Esophagus muscularis mucosa (tissue), 4 donors: Measurements from ENCODE around the gene MSANTD3. TPM values are rescaled to one million over a fixed set of nuclear protein-coding genes. Genes with fewer than 3 reads are reported as not detected.

Experiments used
- DNase-seq: peaks from one replicate; pipeline ENCODE4 v3.0.0-alpha.2; 2017; ENCODE audit errors: extremely low spot score
- H3K27ac ChIP-seq, 4 donors: fragments of 200-600 bp; sonication (generic); replicated peaks in 1 of 4; 1 replicate in 3 of 4; 2 replicates in 1 of 4; pipeline ENCODE4 v1.5.1; 2016 to 2019; ENCODE audit warnings: mild to moderate bottlenecking in 1 of 4
- H3K27me3 ChIP-seq, 4 donors: fragments of 200-600 bp; sonication (generic); one replicate each; pipeline versions ENCODE4 v1.5.1 to v1.6.0; 2016 to 2019
- H3K36me3 ChIP-seq, 4 donors: fragments of 200-600 bp; sonication (generic); one replicate each; pipeline ENCODE4 v1.5.1; 2016 to 2019
- H3K4me1 ChIP-seq, 4 donors: fragments of 200-600 bp; sonication (generic); one replicate each; pipeline ENCODE4 v1.5.1; 2016 to 2019
- H3K4me3 ChIP-seq, 4 donors: fragments of 200-600 bp; sonication (generic); 1 replicate in 2 of 4; 2 replicates in 2 of 4; pipeline ENCODE4 v1.5.1; 2016 to 2019; ENCODE audit warnings: mild to moderate bottlenecking in 4 of 4, moderate library complexity in 1 of 4
- H3K9me3 ChIP-seq, 4 donors: fragments of 200-600 bp; sonication (generic); 1 replicate in 3 of 4; 2 replicates in 1 of 4; pipeline ENCODE4 v1.5.1; 2016 to 2019
- EP300 ChIP-seq: sonication (generic); formaldehyde crosslinking; IDR thresholded peaks from one replicate; pipeline ENCODE4 v1.6.1; 2017; ENCODE audit warnings: antibody characterized with exemption
- POLR2A ChIP-seq: fragments of 450-650 bp; IDR thresholded peaks from one replicate; pipeline ENCODE4 v1.6.1; 2017; ENCODE audit warnings: antibody characterized with exemption, moderate library complexity, mild to moderate bottlenecking, low read depth
- POLR2AphosphoS5 ChIP-seq, 2 donors: sonication (generic); formaldehyde crosslinking; IDR thresholded peaks; one replicate each; pipeline ENCODE4 v1.6.1; 2017; ENCODE audit warnings: antibody characterized with exemption in 2 of 2
- WGBS: methylation state at CpG from one replicate; pipeline ENCODE4 v1.1.5; 2018; 5-methylcytosine and 5-hydroxymethylcytosine counted together
- intact Hi-C: fragments of 100-400 bp; cut with DNase I; formaldehyde crosslinking; loops from one replicate; pipeline ENCODE4 v1.15.1; 2023
- total RNA-seq, 4 donors: library from RNA; depleted of rRNA; stranded (reverse); fragments of >200 nt; gene quantifications; one replicate each; pipeline versions ENCODE4 v1.1.0 to v1.2.1, GENCODE V29; 2016
- TF ChIP-seq, protein P1 (sequence below), 3 experiments: fragments of 200-600 bp in 2 of 3; fragments of 450-650 bp in 1 of 3; sonication (generic) in 2 of 3; IDR thresholded peaks; one replicate each; pipeline ENCODE4 v1.5.1; 2017 to 2019; ENCODE audit warnings: antibody characterized with exemption in 3 of 3, mild to moderate bottlenecking in 2 of 3, moderate library complexity in 1 of 3

Gene MSANTD3
- total RNA-seq, 4 donors from 2014 or later = 28.5 to 50.4 (median 41.3) TPM

DNA sequence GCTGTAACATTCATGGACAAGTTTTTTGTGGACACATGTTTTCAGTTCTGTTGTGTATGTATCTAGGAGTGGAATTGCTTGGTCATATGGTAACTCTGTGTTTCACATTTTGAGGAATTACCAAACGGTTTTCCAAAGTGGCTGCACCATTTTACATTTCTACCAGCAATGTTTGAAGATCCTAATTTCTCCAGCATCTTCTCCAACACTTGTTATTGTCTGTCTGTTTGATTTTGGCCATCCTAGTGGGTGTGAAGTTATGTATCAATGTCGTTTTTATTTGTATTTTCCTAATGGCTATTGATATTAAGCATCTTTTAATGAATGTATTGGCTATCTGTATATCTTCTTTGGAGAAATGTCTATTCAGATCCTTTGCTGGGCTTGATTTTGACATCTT lies 52.9 kb downstream of the MSANTD3 start:
- Histone ChIP-seq H3K27ac (no peak overlapping the region), H3K9me3 (no peaks in the 10 kb centered on the region), H3K27me3 (no peaks in the 10 kb centered on the region), H3K4me3 (no peak overlapping the region), H3K36me3 (no peaks in the 10 kb centered on the region), H3K4me1 (no peaks in the 10 kb centered on the region)
- 86% methylated on average over 2 of the region's 2 CpGs for WGBS
- intact Hi-C loops = no loop called here
- no peak for TF ChIP-seq EP300
- no peak for TF ChIP-seq POLR2AphosphoS5 (IDR thresholded peaks at IDR 0.05)
- TF ChIP-seq, protein P1, sequence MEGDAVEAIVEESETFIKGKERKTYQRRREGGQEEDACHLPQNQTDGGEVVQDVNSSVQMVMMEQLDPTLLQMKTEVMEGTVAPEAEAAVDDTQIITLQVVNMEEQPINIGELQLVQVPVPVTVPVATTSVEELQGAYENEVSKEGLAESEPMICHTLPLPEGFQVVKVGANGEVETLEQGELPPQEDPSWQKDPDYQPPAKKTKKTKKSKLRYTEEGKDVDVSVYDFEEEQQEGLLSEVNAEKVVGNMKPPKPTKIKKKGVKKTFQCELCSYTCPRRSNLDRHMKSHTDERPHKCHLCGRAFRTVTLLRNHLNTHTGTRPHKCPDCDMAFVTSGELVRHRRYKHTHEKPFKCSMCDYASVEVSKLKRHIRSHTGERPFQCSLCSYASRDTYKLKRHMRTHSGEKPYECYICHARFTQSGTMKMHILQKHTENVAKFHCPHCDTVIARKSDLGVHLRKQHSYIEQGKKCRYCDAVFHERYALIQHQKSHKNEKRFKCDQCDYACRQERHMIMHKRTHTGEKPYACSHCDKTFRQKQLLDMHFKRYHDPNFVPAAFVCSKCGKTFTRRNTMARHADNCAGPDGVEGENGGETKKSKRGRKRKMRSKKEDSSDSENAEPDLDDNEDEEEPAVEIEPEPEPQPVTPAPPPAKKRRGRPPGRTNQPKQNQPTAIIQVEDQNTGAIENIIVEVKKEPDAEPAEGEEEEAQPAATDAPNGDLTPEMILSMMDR (IDR thresholded peaks at IDR 0.05) = no peak
- TF ChIP-seq POLR2A = no peak
- DNase-seq = no peak

DNA sequence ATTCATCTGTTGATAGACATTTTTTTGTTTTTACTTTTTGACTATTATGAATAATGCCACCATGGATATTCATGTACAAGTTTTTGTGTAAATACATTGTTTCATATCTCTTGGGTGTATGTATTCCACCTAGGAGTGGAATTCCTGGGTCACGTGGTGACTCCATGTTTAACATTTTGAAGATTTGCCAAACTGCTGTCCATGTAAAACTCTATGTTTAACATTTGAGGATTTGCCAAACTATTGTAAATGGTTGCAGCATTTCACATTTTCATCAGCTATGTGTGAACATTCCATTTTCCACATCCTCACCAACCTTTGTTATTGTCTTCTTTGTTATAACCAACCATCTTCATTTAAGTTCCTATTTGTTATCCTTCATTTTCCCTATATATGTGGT lies 58.3 kb downstream of the MSANTD3 start:
- Histone ChIP-seq H3K27ac (no peak overlapping the region), H3K36me3 (no peaks in the 10 kb centered on the region), H3K27me3 (no peaks in the 10 kb centered on the region), H3K4me1 (no peaks in the 10 kb centered on the region), H3K4me3 (no peak overlapping the region), H3K9me3 (no peaks in the 10 kb centered on the region)
- intact Hi-C loops = no loop called here
- 59% methylated on average over 1 of the region's 1 CpG for WGBS
- DNase-seq = no peak
- TF ChIP-seq POLR2AphosphoS5 (IDR thresholded peaks at IDR 0.05) (no peak), POLR2A (no peak), EP300 (no peak)
- TF ChIP-seq, protein P1 (IDR thresholded peaks at IDR 0.05) = no peak

DNA sequence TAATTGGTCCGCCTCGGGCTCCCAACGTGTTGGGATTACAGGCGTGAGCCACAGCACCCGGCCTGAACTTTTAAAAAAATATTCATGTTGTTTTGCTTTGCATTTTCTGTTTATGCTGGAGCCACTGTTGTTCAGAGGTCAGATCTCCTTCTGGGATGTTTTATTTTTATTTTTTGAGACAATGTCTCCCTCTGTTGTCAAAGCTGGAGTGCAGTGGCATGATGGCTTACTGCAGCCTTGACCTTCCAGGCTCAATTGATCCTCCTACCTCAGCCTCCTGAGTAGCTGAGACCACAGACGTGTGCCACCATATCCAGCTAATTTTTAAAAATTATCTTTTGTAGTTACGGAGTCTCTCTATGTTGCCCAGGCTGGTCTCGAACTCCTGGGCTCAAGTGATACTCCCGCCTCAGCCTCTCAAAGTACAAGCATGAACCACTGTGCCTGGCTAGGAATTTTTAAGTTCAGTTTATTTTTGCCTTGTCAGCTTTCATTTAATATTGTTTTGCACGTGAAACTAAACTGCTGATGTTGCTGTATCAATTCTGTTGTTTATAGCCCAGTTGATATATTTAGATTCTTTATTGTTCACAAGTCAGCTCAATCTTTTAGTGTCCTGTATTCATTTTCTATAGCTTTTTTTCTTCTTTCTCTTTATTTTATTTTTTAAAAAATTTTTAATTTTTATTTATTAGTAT lies 59.7 kb downstream of the MSANTD3 start:
- H3K27ac ChIP-seq = no peak overlapping the region
- intact Hi-C loops = no loop called here
- no peaks in the 10 kb centered on the region for H3K4me1 ChIP-seq
- no peaks in the 10 kb centered on the region for H3K27me3 ChIP-seq
- 89% methylated on average over 10 of the region's 10 CpGs for WGBS
- DNase-seq = no peak
- no peaks in the 10 kb centered on the region for H3K9me3 ChIP-seq
- TF ChIP-seq, protein P1 (IDR thresholded peaks at IDR 0.05) = no peak
- TF ChIP-seq POLR2A (no peak), POLR2AphosphoS5 (IDR thresholded peaks at IDR 0.05) (no peak), EP300 (no peak)
- H3K4me3 ChIP-seq = no peak overlapping the region
- no peaks in the 10 kb centered on the region for H3K36me3 ChIP-seq

DNA sequence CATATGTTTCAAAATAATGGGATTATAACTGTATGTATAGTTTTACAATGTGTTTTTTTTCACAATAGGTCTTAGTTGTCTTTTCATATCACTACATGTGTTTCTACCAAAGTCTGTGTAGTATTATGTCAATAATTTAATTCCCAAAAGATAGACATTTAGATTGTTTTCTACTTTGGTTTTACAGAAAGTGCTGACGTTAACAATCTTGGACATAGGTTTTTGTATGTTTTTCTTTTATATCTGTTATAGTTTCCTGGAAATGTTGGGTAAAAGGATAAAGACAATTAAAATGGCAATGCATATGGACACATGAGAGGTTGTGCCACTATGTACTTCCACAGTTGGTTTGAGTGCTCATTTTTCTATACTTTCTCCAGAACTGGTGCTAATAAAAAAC lies 61.2 kb downstream of the MSANTD3 start:
- TF ChIP-seq EP300 = no peak
- TF ChIP-seq POLR2AphosphoS5 (IDR thresholded peaks at IDR 0.05) = no peak
- TF ChIP-seq, protein P1 (IDR thresholded peaks at IDR 0.05) = no peak
- TF ChIP-seq POLR2A = no peak
- intact Hi-C loops = no loop called here
- no peak for DNase-seq
- no peaks in the 10 kb centered on the region for H3K9me3 ChIP-seq
- H3K27me3 ChIP-seq = no peaks in the 10 kb centered on the region
- WGBS = 100% methylated on average over 1 of the region's 1 CpG
- H3K27ac ChIP-seq = no peak overlapping the region
- H3K36me3 ChIP-seq = no peaks in the 10 kb centered on the region
- no peaks in the 10 kb centered on the region for H3K4me1 ChIP-seq
- H3K4me3 ChIP-seq = no peak overlapping the region

DNA sequence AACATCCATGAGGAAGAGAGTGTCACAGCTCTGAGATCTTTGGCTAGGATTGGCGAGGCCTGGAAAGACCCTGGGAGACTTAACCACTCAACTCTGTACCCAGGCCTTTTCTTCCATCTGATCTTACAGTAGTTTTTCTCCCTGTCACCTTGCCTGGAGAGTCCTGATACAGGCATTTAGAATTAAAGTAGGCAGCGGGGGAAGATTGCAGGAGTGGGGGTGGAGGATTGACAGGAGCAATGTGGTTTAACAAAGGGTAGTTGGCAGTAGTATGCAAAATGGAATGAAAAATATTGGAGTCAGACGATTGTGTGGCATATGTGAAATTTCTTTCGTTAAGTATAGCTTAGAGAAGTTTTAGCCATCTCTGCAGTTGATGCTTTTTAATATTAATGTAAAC lies 62.9 kb downstream of the MSANTD3 start:
- Histone ChIP-seq H3K27ac (no peak overlapping the region), H3K36me3 (no peaks in the 10 kb centered on the region), H3K27me3 (no peaks in the 10 kb centered on the region), H3K4me1 (no peaks in the 10 kb centered on the region), H3K4me3 (no peak overlapping the region), H3K9me3 (no peaks in the 10 kb centered on the region)
- no peak for TF ChIP-seq POLR2A
- TF ChIP-seq, protein P1 (IDR thresholded peaks at IDR 0.05) = no peak
- TF ChIP-seq EP300 = no peak
- TF ChIP-seq POLR2AphosphoS5 (IDR thresholded peaks at IDR 0.05) = no peak
- no peak for DNase-seq
- intact Hi-C loops = no loop called here
- WGBS = 79% methylated on average over 4 of the region's 4 CpGs
